ENCODE data around the gene PICALM.

DNA sequence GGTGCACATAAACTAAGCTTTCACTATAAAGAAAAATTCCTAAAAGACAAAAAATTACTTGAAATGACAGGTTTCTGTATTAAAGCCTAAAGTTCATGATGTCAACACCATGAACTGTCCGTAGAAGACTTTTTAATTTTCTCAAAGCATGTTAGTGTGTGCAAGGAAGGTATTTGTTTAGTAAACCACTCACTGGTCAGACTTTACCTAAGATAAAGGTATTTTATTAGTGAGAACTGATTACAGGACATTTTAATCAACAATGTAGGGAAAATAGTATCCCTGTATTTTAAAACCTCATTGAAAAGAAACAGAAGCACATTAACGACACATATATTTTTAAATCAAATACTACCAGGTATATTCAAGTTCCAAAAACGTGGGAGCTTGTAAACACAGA, 2.9 kb downstream of the PICALM start:
- TF ChIP-seq YY1 (IDR thresholded peaks at IDR 0.05; ENCODE audit: insufficient read depth, insufficient replicate concordance, low read depth, low read length), result no peak
- no peak for TF ChIP-seq HOXD1 (CRISPR knock-in tag; IDR thresholded peaks at IDR 0.05)
- no peak for TF ChIP-seq HBP1 (CRISPR knock-in tag; IDR thresholded peaks at IDR 0.05; ENCODE audit: low read depth)
- no peak for TF ChIP-seq CCDC6 (CRISPR knock-in tag; IDR thresholded peaks at IDR 0.05)
